ENCODE measurements around the gene GLT6D1.

DNA sequence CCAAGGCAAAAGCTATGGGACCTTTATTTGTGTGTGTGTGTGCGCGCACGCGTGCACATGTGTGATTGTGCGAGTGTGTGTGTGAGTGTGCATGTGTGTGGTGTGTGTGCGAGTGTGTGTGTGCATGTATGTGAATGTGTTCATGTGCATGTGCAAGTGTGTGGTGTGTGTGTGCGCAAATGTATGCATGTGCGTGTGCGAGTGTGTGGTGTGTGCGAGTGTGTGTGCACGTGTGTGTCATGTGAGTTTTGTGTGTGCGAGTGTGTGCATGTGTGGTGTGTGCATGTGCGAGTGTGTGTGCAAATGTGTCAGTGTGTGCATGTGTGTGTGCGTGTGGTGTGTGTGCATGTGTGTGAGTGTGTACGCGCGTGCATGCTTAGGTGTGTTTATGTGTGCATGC lies 11.1 kb upstream of the GLT6D1 start:
- TF ChIP-seq CTCF (conservative IDR thresholded peaks at IDR 0.05) (no peak), ZFX (IDR thresholded peaks at IDR 0.05) (no peak)
